ENCODE measurements around the gene KIF7.

DNA sequence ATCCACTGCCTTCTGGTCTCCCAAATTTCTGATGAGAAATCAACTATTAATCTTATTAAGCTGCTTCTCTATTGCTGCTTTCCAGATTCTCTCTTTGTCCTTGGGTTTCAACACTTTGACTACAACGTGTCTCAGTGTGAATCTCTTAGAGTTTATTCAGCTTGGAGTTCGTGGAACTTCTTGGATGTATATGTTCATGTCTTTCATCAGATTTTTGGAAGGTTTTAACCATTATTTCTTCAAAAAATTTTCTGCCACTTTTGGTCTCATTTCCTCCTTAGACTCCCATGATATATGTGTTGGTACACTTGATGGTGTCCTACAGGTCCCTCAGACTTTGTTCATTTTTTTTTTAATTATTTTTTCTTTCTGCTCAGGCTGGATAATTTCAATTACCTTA lies 44.0 kb downstream of the KIF7 start:
- TF ChIP-seq CEBPB (IDR thresholded peaks at IDR 0.05; ENCODE audit: low read depth, low read length) (no peak), EZH2 (IDR thresholded peaks at IDR 0.05; ENCODE audit: low read depth, low read length, severe bottlenecking) (no peak), RFX5 (IDR thresholded peaks at IDR 0.05; ENCODE audit: borderline replicate concordance, low read depth, low read length) (no peak), GABPA (IDR thresholded peaks at IDR 0.05; ENCODE audit: borderline replicate concordance, insufficient read depth, low read length) (no peak), MAFK (IDR thresholded peaks at IDR 0.05; ENCODE audit: low read depth, low read length) (no peak), RNF2 (IDR thresholded peaks at IDR 0.05; ENCODE audit: borderline replicate concordance, low read depth, low read length, missing control alignments, poor library complexity, severe bottlenecking) (no peak), POLR2A (IDR thresholded peaks at IDR 0.05; ENCODE audit: control extremely low read depth in 1 of 2, low read depth in 2 of 2, low read length in 2 of 2) (no peak), RAD21 (IDR thresholded peaks at IDR 0.05 in 1 of 2, conservative IDR thresholded peaks at IDR 0.05 in 1 of 2; ENCODE audit: low read depth in 2 of 2, low read length in 2 of 2) (no peak), CHD2 (IDR thresholded peaks at IDR 0.05; ENCODE audit: low read length) (no peak)
- TF ChIP-seq, protein P1, sequence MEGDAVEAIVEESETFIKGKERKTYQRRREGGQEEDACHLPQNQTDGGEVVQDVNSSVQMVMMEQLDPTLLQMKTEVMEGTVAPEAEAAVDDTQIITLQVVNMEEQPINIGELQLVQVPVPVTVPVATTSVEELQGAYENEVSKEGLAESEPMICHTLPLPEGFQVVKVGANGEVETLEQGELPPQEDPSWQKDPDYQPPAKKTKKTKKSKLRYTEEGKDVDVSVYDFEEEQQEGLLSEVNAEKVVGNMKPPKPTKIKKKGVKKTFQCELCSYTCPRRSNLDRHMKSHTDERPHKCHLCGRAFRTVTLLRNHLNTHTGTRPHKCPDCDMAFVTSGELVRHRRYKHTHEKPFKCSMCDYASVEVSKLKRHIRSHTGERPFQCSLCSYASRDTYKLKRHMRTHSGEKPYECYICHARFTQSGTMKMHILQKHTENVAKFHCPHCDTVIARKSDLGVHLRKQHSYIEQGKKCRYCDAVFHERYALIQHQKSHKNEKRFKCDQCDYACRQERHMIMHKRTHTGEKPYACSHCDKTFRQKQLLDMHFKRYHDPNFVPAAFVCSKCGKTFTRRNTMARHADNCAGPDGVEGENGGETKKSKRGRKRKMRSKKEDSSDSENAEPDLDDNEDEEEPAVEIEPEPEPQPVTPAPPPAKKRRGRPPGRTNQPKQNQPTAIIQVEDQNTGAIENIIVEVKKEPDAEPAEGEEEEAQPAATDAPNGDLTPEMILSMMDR (IDR thresholded peaks at IDR 0.05; ENCODE audit: control extremely low read depth in 1 of 3, insufficient read depth in 1 of 3, low read depth in 1 of 3, low read length in 3 of 3) = no peak
